Activated B cell treated with CpG ODN at 0.5 μM for 24 hours (primary cell): ENCODE data around the gene NPS. TPM values are rescaled to one million over a fixed set of nuclear protein-coding genes. Genes with fewer than 3 reads are reported as not detected.

Experiments
- ATAC-seq: fragments of 200-7000 bp; cut with Tn5 transposase; one replicate; pipeline ENCODE4 v1.10.0; 2021; ENCODE audit warnings: low read depth, mild to moderate bottlenecking, moderate library complexity
- CTCF ChIA-PET: fragments of 350-600 bp; sonication (Branson Sonifier 250); formaldehyde crosslinking; loops from one replicate; lab custom pipeline; 2021; ENCODE audit warnings: antibody characterized with exemption; lab: Charles Lee
- POLR2A ChIA-PET: fragments of 350-600 bp; sonication (Branson Sonifier 250); formaldehyde crosslinking; loops from one replicate; lab custom pipeline; 2021; ENCODE audit warnings: antibody characterized with exemption; lab: Charles Lee
- DNase-seq: peaks from one replicate; pipeline ENCODE4 v3.0.0; 2022
- H3K27ac Mint-ChIP-seq: one replicate; pipeline ENCODE4 v1.8.0; 2020; ENCODE audit warnings: mixed read lengths
- H3K27me3 Mint-ChIP-seq: one replicate; pipeline ENCODE4 v1.8.0; 2021; ENCODE audit warnings: mixed read lengths
- H3K36me3 Mint-ChIP-seq: one replicate; pipeline ENCODE4 v1.8.0; 2021; ENCODE audit warnings: low read depth, mixed read lengths
- H3K4me1 Mint-ChIP-seq: one replicate; pipeline ENCODE4 v1.8.0; 2021; ENCODE audit warnings: mixed read lengths
- H3K4me3 Mint-ChIP-seq: one replicate; pipeline ENCODE4 v1.8.0; 2020; ENCODE audit warnings: mild to moderate bottlenecking, mixed read lengths
- H3K9me3 Mint-ChIP-seq: one replicate; pipeline ENCODE4 v1.8.0; 2020; ENCODE audit warnings: mixed read lengths
- CTCF ChIP-seq: fragments of 200-600 bp; IDR thresholded peaks from one replicate; pipeline ENCODE4 v1.8.0; 2022; ENCODE audit warnings: antibody characterized with exemption, mild to moderate bottlenecking
- intact Hi-C: fragments of 100-400 bp; cut with micrococcal nuclease; formaldehyde crosslinking; loops from one replicate; pipeline ENCODE4 v1.15.1; 2024
- total RNA-seq: library from RNA; stranded (reverse); gene quantifications from 2 replicates; pipeline ENCODE4 v1.2.3, GENCODE V29; 2022

NPS gene
- total RNA-seq, 1 donor from 2014 or later: not detected

- Mint-ChIP-seq H3K4me1 (no peaks in the 10 kb centered on the region), H3K36me3 (no peaks in the 10 kb centered on the region), H3K4me3 (no peak overlapping the region), H3K27me3 (no peaks in the 10 kb centered on the region), H3K9me3 (no peaks in the 10 kb centered on the region), H3K27ac (no peak overlapping the region)
- intact Hi-C loops: no loop called here
- no peak for DNase-seq
- ChIA-PET CTCF (no interaction called here), POLR2A (no interaction called here)
- no peak for TF ChIP-seq CTCF
- no peak for ATAC-seq
Observed at GRCh38 chr10:127552446-127552845, 3.3 kb downstream of the NPS start.

GRCh38 chr10:127553417-127553816 lies 4.3 kb downstream of the NPS start:
- intact Hi-C loops: no loop called here
- no peak overlapping the region for H3K27ac Mint-ChIP-seq
- H3K36me3 Mint-ChIP-seq: no peaks in the 10 kb centered on the region
- ATAC-seq (no peak), DNase-seq (no peak)
- TF ChIP-seq CTCF: no peak
- H3K4me3 Mint-ChIP-seq: no peak overlapping the region
- ChIA-PET CTCF (no interaction called here), POLR2A (no interaction called here)
- H3K9me3 Mint-ChIP-seq: no peaks in the 10 kb centered on the region
- H3K4me1 Mint-ChIP-seq: no peaks in the 10 kb centered on the region
- H3K27me3 Mint-ChIP-seq: no peaks in the 10 kb centered on the region

- intact Hi-C loops: no loop called here
- ATAC-seq (no peak), DNase-seq (no peak)
- H3K4me3 Mint-ChIP-seq: no peak overlapping the region
- TF ChIP-seq CTCF: no peak
- H3K9me3 Mint-ChIP-seq: peaks cover 4% of the 10 kb centered on the region
- H3K36me3 Mint-ChIP-seq: no peaks in the 10 kb centered on the region
- no peaks in the 10 kb centered on the region for H3K27me3 Mint-ChIP-seq
- H3K27ac Mint-ChIP-seq: no peak overlapping the region
- POLR2A ChIA-PET: no interaction called here
- H3K4me1 Mint-ChIP-seq: no peaks in the 10 kb centered on the region
- CTCF ChIA-PET: no interaction called here
Observed at GRCh38 chr10:127556916-127557315, 7.8 kb downstream of the NPS start.

- Mint-ChIP-seq H3K36me3 (no peaks in the 10 kb centered on the region), H3K27ac (no peak overlapping the region), H3K9me3 (peaks cover 4% of the 10 kb centered on the region), H3K27me3 (peaks cover 4% of the 10 kb centered on the region), H3K4me3 (no peak overlapping the region), H3K4me1 (no peaks in the 10 kb centered on the region)
- intact Hi-C loops: loop anchor here (2.0 kb wide), 1 partner anchor 293 kb away; no protein-coding TSS in a partner anchor
- DNase-seq: no peak
- no peak for TF ChIP-seq CTCF
- ChIA-PET POLR2A (no interaction called here), CTCF (no interaction called here)
- ATAC-seq: no peak
Observed at GRCh38 chr10:127561647-127562046, 12.5 kb downstream of the NPS start.

- no peak for TF ChIP-seq CTCF
- Mint-ChIP-seq H3K4me1 (no peaks in the 10 kb centered on the region), H3K9me3 (peaks cover 4% of the 10 kb centered on the region), H3K36me3 (no peaks in the 10 kb centered on the region), H3K27me3 (peaks cover 4% of the 10 kb centered on the region), H3K4me3 (no peak overlapping the region), H3K27ac (no peak overlapping the region)
- intact Hi-C loops: loop anchor here (2.0 kb wide), 1 partner anchor 291 kb away; no protein-coding TSS in a partner anchor
- POLR2A ChIA-PET: no interaction called here
- CTCF ChIA-PET: interaction anchor here (0.9 to 2.0 kb wide), 3 partner anchors 290 to 505 kb away, joined by 3 to 11 read pairs (median 5); no protein-coding TSS in a partner anchor
- ATAC-seq (no peak), DNase-seq (no peak)
Observed at GRCh38 chr10:127563718-127564553, 14.8 kb downstream of the NPS start.
